IPS DF 6.9 (cell line): ENCODE data around the gene CCT3.
"Not testable (repeated sequence)": the region's sequence is repeated elsewhere in the genome, so short reads cannot be mapped to it uniquely, and the experiment has no call there.

Experiments used
- DNase-seq: peaks from one replicate; pipeline ENCODE4 v3.0.0-alpha.2; 2013; ENCODE audit warnings: low read depth, low spot score
- H3K27ac ChIP-seq: one replicate; pipeline ENCODE4 v1.5.1; 2013; ENCODE audit warnings: low read length, control low read depth
- H3K27me3 ChIP-seq: 2 replicates; pipeline ENCODE4 v1.6.1; 2013; ENCODE audit warnings: mild to moderate bottlenecking, low read length; ENCODE audit not compliant: control insufficient read depth, insufficient read depth
- H3K36me3 ChIP-seq: 2 replicates; pipeline ENCODE4 v1.6.1; 2013; ENCODE audit warnings: low read length; ENCODE audit not compliant: control insufficient read depth, insufficient read depth
- H3K4me1 ChIP-seq: 2 replicates; pipeline ENCODE4 v1.6.1; 2013; ENCODE audit warnings: low read length; ENCODE audit not compliant: control insufficient read depth, insufficient read depth
- H3K4me3 ChIP-seq: 2 replicates; pipeline ENCODE4 v1.5.1; 2013; ENCODE audit warnings: mild to moderate bottlenecking, low read length
- H3K9me3 ChIP-seq: 2 replicates; pipeline ENCODE4 v1.6.1; 2013; ENCODE audit warnings: low read length, inconsistent platforms; ENCODE audit not compliant: control insufficient read depth, insufficient read depth
- WGBS: extraction: QIAGEN DNeasy Blood & Tissue Kit; methylation state at CpG from one replicate; pipeline ENCODE4 v1.1.7; 2013; ENCODE audit warnings: mixed read lengths, missing lambda C conversion rate; ENCODE audit not compliant: insufficient read length, insufficient coverage; 5-methylcytosine and 5-hydroxymethylcytosine counted together

The CCT3 gene

DNA sequence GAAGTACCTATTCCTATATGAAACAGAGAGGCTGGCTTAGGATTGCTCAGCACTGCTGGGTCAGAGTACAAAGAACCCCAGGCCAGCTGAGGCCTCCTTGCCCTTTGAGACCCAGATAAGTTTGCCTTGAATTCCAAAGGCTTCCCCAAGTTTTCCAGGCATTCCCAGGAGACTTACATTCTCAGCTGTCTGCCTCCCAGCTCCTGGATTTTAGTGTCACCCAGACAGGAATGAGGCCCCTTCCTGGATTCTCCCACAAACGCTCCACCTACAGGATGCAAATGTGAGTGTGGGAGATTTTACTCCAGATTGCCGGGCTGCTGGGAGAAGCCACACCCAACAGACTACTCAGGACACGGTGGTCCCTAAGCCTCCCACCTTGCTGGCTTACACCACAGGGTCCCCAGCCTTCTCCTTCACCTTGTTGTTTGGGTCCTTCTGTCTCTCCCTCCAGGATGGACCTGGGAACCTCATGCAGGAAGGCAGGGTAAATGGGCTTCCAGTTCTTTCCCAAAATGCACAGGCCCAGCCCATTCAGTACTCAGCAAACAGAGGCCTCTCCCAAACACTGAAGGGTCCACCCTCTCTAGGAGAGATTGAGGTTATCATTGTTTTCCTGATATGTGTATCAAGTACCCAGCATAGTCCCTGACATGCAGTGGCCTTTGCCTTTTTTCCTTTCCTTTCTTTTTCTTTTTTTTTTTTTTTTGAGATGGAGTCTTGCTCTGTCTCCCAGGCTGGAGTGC lies 41.5 kb upstream of the CCT3 start:
- no peak overlapping the region for H3K27ac ChIP-seq
- no peaks in the 10 kb centered on the region for H3K27me3 ChIP-seq
- H3K36me3 ChIP-seq = no peaks in the 10 kb centered on the region
- WGBS = no CpG with 5 or more reads among the region's 3 CpGs
- DNase-seq = no peak
- H3K9me3 ChIP-seq = no peaks in the 10 kb centered on the region
- no peak overlapping the region for H3K4me3 ChIP-seq
- H3K4me1 ChIP-seq = no peaks in the 10 kb centered on the region

DNA sequence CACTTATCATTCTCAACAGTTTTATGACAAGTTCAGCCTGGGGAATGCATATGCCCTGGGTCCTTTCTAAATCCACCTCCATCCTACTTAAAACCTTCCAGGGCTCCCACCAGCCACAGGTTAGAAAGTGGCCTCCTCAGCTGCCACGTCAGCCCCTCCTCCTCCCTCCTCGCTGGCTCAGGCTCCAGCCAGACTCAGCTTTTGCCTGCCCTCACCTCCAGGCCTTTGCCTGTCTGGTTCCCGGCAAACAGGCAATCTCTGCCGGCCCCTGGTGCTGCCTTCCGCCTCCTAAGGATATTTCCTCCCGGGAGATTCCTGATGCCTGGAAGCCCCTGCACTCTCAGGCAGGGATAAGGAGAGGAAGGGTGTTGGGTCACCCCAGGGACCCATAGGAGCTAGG lies 40.5 kb upstream of the CCT3 start:
- no peaks in the 10 kb centered on the region for H3K4me1 ChIP-seq
- H3K36me3 ChIP-seq = no peaks in the 10 kb centered on the region
- no CpG with 5 or more reads among the region's 6 CpGs for WGBS
- H3K27me3 ChIP-seq = no peaks in the 10 kb centered on the region
- H3K27ac ChIP-seq = no peak overlapping the region
- no peak overlapping the region for H3K4me3 ChIP-seq
- DNase-seq = no peak
- H3K9me3 ChIP-seq = no peaks in the 10 kb centered on the region

DNA sequence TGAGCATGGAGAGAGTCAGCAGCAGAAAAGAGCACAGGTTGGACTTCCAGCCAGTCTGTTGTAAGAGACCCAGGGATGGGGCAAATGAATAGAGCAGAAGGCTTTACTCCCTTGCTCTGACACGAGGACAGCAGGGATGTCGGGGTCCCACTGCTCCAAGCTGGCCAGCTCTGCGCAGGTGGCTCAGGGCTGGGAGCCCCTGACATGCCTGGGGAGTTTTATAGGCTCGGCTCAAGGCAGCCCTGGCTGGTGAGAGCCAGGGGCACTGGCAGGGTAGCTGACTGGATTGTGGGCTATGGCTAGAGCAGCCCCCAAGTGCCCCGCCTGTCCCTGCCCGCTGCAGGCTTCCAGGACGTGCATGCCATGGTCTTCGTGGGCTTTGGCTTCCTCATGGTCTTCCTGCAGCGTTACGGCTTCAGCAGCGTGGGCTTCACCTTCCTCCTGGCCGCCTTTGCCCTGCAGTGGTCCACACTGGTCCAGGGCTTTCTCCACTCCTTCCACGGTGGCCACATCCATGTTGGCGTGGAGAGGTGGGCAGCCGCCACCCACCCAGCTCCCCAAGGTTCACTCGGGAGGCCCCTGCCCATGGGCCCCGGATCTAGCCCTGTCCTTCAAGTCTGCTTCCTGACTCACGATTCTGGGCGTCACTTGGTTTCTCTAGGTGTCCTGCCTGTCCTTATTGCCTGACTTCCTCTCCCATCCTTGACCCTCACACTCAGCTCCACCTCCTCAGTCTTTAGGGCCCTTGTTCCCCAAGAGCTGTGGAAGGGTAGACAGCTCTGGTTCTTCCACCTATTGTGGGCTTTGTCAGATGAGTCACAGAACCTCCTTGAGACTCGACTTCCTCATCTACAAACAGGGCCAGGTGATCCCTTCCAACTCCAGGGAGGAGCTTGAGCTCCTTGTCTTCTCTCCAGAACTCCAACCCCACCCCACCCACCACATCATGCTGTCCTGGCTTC lies 39.1 kb upstream of the CCT3 start:
- no peaks in the 10 kb centered on the region for H3K36me3 ChIP-seq
- WGBS = no CpG with 5 or more reads among the region's 20 CpGs
- H3K9me3 ChIP-seq = no peaks in the 10 kb centered on the region
- no peak overlapping the region for H3K4me3 ChIP-seq
- H3K27ac ChIP-seq = no peak overlapping the region
- H3K4me1 ChIP-seq = no peaks in the 10 kb centered on the region
- H3K27me3 ChIP-seq = no peaks in the 10 kb centered on the region
- DNase-seq = no peak

DNA sequence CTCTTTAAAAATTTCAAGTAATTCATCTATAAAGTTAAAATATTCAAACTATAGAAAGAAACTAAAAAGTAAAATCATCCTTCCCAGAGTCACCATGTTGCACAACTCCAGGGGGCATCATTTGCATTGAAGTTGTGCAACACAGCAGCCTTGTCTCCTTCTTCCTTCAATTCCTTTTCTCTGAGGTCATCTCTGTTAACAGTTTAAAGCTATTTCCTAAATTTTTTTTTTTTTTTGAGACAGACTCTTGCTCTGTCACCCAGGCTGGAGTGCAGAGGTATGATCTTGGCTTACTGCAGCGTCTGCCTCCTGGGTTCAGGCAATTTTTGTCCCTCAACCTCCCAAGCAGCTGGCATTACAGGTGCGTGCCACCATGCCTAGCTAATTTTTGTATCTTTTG lies 38.1 kb upstream of the CCT3 start:
- Histone ChIP-seq H3K4me1 (no peaks in the 10 kb centered on the region), H3K27me3 (no peaks in the 10 kb centered on the region), H3K9me3 (no peaks in the 10 kb centered on the region), H3K36me3 (no peaks in the 10 kb centered on the region), H3K27ac (no peak overlapping the region), H3K4me3 (no peak overlapping the region)
- WGBS = no CpG with 5 or more reads among the region's 2 CpGs
- DNase-seq = no peak

DNA sequence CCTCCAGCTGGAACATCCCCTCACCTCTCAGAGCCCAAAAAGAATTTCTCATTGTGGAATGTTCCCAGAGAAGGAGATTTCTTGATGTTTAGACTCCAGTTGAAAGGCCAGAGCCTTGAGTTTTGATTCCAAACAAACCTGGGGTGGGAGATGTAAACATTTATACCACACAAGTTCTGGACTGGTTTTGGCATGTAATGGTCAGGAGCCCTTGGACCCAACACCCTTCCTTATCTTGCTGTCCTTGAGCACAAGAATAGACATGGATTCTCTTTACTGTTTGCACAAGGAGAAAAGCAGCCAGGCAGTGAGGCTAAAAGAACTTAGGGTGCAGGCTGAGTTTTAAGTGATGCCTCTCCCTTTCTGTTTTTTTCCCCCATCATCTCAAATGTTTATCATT lies 35.5 kb upstream of the CCT3 start:
- H3K4me3 ChIP-seq = no peak overlapping the region
- no peak overlapping the region for H3K27ac ChIP-seq
- H3K36me3 ChIP-seq = no peaks in the 10 kb centered on the region
- H3K4me1 ChIP-seq = 0 out of 2 replicates have a peak, but pooled peaks cover 2% of the 10 kb centered on the region
- no peak for DNase-seq
- no peaks in the 10 kb centered on the region for H3K9me3 ChIP-seq
- no peaks in the 10 kb centered on the region; the same call in 1 of the 2 replicates for H3K27me3 ChIP-seq

DNA sequence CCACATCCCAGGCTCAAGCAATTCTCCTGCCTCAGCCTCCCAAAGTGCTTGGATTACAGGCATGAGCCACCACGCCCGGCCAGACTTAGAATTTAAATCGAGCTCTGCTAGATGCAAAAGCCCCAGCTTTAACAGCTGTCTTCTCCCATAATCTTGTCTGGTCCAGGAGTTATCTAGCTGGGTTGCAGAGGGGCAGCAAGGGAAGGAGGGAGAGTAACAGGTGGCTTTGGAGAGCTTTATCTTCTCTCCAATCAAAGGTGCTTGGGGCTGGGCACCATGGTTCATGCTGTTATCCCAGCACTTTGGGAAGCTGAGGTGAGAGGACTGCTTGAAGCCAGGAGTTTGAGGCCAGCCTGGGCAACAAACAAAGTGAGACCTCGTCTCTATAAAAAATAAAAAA lies 34.8 kb upstream of the CCT3 start:
- WGBS = no CpG with 5 or more reads among the region's 4 CpGs
- Histone ChIP-seq H3K9me3 (no peaks in the 10 kb centered on the region), H3K4me3 (no peak overlapping the region), H3K27ac (no peak overlapping the region), H3K27me3 (no peaks in the 10 kb centered on the region; the same call in 1 of the 2 replicates), H3K4me1 (0 out of 2 replicates have a peak, but pooled peaks cover 2% of the 10 kb centered on the region), H3K36me3 (no peaks in the 10 kb centered on the region)
- no peak for DNase-seq

DNA sequence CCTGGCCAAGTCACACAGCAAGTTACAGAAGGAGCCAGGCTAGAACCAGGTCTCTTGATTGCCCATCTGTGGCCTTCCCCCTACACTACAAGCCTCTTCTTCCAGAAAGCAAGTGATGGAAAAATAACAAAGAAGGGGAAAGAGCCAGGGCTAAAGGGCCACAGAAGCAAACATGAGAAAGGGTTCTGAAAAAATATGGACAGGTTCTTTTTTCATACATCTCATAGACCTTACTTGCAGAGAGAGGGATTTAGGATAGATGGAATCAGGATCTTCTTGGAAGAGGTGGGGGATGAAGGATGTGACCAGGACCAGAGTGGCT lies 34.1 kb upstream of the CCT3 start:
- H3K36me3 ChIP-seq = no peaks in the 10 kb centered on the region
- H3K27me3 ChIP-seq = no peaks in the 10 kb centered on the region; the same call in 1 of the 2 replicates
- H3K9me3 ChIP-seq = no peaks in the 10 kb centered on the region
- H3K27ac ChIP-seq = no peak overlapping the region
- H3K4me3 ChIP-seq = no peak overlapping the region
- H3K4me1 ChIP-seq = peaks cover 2% of the 10 kb centered on the region; the same call in 1 of the 2 replicates
- DNase-seq = no peak

DNA sequence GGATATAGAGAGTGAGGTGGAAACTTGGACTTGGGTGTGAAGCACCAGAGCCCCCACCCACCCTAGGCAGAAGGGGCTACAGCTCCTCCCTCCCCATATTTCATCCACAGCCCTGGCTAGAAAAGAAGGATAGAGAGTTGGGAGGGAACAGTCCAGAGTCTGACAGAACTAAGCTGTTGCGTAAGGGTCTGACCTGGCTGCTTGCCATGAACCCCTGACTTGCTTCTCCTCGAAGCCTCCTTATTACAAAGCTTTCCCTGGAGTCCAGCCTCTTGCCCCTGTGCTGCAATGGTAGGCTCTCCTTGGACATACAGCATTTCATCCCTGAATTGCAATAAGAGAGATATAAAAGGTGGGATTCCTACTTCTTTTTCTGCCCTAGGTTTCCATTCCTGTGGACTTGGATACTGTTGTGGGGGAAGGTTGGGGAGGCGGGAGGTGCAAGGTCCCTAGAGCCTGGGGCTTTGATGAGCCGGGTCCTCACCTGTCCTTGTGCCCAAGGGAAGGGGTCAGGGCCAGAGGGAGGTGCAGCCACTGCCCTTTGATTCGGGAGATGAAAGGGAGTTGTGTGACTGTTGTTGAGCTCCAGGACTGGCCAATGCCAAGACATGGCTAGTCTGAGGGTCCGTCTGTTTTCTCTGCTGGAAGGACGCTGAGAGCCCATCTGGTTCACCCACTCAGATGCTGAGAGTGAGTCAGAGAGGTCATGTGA lies 33.6 kb upstream of the CCT3 start:
- Histone ChIP-seq H3K4me3 (no peak overlapping the region), H3K27ac (no peak overlapping the region), H3K36me3 (no peaks in the 10 kb centered on the region), H3K4me1 (peaks cover 2% of the 10 kb centered on the region; the same call in 1 of the 2 replicates), H3K27me3 (no peaks in the 10 kb centered on the region; the same call in 1 of the 2 replicates), H3K9me3 (no peaks in the 10 kb centered on the region)
- no peak for DNase-seq
- no CpG with 5 or more reads among the region's 7 CpGs for WGBS

DNA sequence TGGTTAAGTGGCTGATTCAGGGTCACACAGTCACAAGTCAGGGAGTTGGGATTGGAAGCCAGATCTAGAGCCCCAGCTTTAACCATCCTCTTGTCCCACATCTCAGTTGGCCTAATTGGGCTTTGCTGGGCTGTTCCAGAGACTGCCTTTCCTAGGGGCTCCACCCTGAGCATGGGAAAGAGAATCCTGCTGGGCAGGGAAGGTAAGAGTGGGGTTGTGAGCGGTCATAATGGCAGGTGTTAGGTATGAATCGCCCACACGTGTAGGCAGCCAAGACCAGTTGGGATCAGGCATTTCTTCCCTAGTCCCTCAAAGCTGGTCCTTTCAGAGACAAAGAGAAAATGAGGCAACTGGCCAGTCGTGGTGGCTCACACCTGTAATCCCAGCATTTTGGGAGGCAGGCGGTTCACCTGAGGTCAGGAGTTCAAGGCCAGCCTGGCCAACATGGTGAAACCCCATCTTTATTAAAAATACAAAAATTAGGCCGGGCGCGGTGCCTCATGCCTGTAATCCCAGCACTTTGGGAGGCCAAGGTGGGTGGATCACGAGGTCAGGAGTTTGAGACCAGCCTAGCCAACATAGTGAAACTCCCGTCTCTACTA lies 31.7 kb upstream of the CCT3 start:
- not testable (repeated sequence) for DNase-seq, H3K27me3 ChIP-seq, H3K36me3 ChIP-seq, H3K4me1 ChIP-seq, H3K9me3 ChIP-seq, H3K27ac ChIP-seq
- WGBS = no CpG with 5 or more reads among the region's 10 CpGs
- H3K4me3 ChIP-seq = peak overlapping the region; percentile 45; the same call in 1 of the 2 replicates
